GM19452 (cell line): ENCODE measurements around the gene NACA2.
"Not testable (repeated sequence)": the region's sequence is repeated elsewhere in the genome, so short reads cannot be mapped to it uniquely, and the experiment has no call there.

Source experiments
- ATAC-seq: cut with Tn5 transposase; IDR thresholded peaks from one replicate; pipeline ENCODE4 v1.9.1; 2021; ENCODE audit not compliant: unreplicated experiment

Gene NACA2

GRCh38 chr17:61600621-61601020 lies 9.6 kb upstream of the NACA2 start:
- no peak for ATAC-seq

- no peak for ATAC-seq
Measured at GRCh38 chr17:61599608-61600007, 8.6 kb upstream of the NACA2 start.

DNA sequence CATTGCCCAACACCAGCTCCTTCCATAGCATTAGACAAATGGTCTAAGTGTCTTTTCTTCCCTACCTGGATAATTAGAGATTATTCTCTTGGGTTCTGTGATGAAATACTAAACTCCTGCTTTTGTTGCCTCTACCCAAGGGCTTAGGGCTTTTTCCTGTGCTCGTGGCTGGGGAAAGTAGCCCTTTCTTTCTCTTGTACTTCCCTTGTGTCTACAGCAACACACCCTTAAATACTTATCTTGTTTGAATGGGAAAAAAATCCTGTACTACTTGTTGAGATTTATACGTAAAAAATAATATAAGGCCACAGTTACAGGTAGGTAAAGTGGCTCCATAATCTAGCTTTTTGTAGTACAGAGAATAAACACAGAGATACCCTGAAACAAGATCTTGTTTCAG lies 7.0 kb upstream of the NACA2 start:
- ATAC-seq, result no peak

DNA sequence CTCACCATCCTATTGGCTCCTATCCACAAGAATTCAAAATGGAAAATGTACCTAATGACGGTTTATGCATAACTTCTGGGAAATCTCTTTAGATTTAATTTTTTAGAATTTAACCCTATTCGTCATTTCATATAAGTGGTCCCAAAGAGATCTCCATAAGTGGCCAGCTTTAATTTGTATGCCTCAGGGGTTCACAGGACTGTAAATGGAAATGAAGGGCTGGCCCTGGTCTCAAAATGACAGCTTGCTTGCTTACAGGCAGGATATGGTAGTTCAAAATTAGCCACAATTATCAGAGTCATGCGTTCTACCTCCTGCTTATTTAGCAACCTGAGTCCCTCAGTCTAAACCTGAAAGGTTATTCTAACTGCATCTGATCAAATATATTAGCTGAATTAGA lies 6.6 kb upstream of the NACA2 start:
- ATAC-seq, result no peak

GRCh38 chr17:61595418-61596186 lies 4.6 kb upstream of the NACA2 start:
- ATAC-seq, result no peak

- ATAC-seq, result no peak
Measured at GRCh38 chr17:61594294-61594825, 3.3 kb upstream of the NACA2 start.

- ATAC-seq, result no peak
Measured at GRCh38 chr17:61593426-61593825, 2.4 kb upstream of the NACA2 start.

DNA sequence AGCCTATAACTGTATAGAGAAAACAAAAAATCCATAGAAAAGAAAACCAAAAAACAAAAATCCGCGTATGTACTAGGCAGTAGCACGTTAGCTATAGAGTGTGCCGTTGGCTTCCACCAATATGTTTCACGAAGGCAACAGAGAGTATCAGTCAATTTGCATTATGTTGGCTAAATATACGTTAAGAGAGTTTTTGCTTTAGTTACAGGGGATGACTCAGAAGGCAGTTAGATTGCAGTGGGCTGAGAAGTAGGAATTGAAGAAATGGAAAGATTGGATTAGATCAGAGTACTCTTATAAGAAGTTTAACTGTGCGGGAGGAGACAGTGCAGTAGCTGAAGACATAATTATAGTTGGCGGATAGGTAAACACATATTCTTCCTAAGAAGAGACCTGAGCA lies 911 bp upstream of the NACA2 start:
- ATAC-seq, result no peak

GRCh38 chr17:61589990-61590389 lies 1.0 kb downstream of the NACA2 start:
- ATAC-seq, result no peak

DNA sequence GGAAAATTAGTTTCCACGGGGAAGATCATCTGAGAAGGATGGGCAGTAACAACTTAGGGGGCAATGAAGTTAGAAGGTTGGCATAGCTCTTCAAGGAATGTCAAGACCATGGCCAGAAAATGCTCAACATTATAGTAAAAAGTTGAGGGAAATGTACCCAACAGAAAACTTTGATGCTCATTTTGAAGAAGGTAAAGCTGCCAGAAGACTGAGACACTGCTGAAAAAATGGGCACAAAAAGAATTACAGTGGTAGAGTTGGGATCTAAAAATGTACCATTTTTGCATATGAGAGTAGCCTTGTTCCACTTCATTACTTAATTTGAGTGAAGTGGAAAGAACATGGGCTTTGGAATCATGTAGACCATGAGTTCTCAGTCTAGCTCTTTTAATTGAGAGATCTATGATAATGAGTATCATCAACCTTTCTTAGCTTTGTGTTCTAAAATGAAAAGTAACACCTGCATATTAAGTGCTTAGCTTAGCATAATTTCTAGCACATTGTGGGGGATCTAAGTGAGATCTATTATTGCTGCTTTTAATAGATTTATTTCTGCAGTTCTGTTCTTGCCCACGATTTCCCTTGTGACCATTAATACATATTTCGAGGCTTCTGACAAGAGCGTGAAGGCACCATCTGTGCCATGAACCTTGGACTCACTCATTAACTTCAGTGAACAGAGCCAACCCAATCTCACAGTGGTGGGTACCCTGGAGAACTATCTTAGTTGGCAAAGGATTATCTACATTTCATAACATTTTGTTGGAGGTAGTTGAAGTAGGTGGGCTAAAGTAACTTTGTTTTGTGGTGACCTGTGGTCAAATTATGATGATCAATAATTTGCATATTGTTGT lies 3.0 kb downstream of the NACA2 start:
- no peak for ATAC-seq

DNA sequence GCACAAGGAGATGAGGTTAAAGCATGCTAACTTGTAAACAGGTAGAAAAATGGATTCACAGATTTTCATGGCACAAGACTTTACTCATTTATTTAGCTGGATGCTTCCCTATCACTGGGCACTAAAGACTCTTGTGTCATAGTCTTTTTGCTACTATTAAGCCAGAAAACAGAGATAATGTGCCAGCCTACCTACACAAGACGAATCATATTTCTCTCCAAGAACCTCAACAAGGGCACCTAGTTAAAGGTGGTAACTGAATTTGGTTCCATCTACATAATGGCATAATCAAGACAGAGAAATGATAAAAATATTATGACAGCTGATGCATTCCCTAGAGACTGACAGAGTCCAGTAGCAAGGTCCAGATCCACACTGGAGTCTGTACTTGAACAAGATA lies 3.8 kb downstream of the NACA2 start:
- no peak for ATAC-seq

DNA sequence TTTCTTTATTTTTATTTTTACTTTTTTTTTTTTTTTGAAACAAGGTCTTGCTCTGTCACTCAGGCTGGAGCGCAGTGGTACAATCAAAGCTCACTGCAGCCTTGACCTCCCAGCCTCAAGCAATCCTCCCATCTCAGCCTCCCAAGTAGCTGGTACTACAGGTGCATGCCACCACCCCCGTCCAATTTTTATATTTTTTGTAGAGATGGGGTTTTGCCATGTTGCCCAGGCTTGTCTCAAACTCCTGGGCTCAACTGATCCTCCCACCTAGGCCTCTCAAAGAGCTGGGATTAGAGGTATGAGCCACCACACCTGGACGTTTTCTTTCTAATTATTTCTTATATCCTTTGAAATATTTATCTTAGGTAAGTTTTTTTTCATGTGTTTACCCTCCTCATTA lies 4.4 kb downstream of the NACA2 start:
- ATAC-seq, result not testable (repeated sequence)

GRCh38 chr17:61586031-61586566 lies 4.9 kb downstream of the NACA2 start:
- ATAC-seq, result no peak

DNA sequence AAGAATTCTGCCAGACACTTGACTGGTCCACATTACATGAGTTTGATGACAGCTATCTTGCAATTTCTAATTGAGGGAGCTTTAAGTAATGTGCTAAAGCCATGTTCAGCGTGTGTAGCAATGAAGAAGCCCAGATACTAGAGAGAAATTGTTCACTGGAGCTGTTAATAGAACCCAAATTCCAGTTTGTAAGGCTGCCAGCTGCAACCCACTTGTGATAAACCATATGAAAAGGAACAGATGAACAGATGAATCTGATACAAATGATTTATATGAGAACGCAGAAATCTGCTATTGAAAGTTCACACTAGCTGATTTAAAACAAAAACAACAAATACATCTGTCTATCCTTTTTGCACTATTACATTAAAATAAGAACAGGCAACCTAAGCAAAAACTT lies 6.2 kb downstream of the NACA2 start:
- ATAC-seq, result no peak

DNA sequence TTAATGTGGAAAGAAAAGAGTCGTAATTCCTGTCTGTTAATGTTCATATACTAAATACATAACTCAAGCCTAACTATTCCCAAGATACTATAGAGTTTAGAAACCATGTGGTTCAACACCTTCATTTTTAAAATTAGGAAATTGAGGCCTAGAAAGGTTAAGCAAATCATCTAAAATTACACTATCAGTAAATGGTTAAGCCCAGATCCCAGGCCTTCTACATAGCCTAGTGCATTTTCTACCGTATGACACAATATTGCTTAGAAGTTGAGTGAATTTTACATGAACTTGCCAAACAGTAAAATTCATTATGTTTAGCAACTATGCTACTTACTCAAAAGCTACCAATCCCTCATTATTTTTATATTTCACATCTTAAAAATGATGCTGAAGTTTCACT lies 6.8 kb downstream of the NACA2 start:
- ATAC-seq, result no peak

GRCh38 chr17:61583660-61584264 lies 7.3 kb downstream of the NACA2 start:
- ATAC-seq, result no peak

- no peak for ATAC-seq
Measured at GRCh38 chr17:61583242-61583641, 7.8 kb downstream of the NACA2 start.

DNA sequence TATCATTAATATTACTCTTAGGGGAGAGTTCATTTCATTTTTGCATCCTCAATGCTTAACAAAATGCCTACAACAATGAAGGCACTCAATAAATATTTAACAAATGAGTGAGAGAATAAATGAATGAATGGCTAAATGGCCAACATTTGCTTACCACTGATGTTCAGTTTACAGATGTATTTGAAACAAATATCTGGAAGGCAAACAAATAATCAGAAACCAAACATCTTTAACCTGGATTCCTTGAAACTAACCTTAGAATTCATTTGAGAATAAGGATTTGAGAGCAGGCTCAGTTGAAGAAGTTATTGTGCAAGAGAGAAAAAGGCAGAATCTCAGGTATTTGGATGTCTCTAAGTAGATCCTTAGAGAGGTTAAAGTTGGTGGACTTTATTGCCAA lies 8.4 kb downstream of the NACA2 start:
- ATAC-seq, result no peak

- ATAC-seq, result no peak
Measured at GRCh38 chr17:61581611-61582349, 9.2 kb downstream of the NACA2 start.

DNA sequence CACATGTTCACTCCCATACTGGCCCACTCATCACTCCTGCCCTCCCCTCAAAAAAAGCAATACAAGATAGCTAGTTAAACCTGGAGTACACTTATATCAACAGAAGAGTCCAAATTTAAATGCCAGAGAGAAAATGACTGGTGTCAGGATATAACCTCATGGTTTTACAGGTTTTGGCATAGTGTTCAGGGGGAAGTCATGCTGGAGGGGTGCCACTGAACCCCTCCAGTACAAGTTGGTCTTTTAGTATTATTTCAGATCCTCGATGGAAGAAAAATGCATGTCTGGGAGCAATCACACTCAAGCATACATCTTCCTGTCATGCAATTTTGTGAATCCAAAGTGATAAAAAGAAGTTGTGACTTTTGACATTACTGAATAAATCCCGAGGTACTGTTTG lies 10.5 kb downstream of the NACA2 start:
- ATAC-seq, result no peak

DNA sequence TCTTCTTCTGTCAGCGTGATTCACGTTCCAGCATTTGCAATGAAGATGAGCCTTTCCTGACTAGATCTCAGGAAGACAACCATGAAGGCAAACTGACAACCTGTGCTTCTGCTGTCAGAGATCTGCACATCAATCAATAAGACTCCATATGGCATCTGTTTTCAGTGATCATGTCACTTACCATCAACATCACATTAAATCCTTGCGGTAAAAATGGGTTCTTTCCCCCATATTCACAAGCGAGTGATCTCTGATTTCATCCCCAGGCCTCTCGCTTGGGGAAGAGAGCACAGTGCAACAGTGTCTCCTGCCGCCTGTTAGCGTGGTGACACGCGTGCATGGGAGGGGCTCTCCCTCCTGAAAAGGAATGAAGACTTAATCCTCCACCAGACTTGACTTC lies 11.1 kb downstream of the NACA2 start:
- no peak for ATAC-seq
